ENCODE results near the gene ARID4B.
"Not testable (repeated sequence)": the region's sequence is repeated elsewhere in the genome, so short reads cannot be mapped to it uniquely, and the experiment has no call there.

The ARID4B gene

DNA sequence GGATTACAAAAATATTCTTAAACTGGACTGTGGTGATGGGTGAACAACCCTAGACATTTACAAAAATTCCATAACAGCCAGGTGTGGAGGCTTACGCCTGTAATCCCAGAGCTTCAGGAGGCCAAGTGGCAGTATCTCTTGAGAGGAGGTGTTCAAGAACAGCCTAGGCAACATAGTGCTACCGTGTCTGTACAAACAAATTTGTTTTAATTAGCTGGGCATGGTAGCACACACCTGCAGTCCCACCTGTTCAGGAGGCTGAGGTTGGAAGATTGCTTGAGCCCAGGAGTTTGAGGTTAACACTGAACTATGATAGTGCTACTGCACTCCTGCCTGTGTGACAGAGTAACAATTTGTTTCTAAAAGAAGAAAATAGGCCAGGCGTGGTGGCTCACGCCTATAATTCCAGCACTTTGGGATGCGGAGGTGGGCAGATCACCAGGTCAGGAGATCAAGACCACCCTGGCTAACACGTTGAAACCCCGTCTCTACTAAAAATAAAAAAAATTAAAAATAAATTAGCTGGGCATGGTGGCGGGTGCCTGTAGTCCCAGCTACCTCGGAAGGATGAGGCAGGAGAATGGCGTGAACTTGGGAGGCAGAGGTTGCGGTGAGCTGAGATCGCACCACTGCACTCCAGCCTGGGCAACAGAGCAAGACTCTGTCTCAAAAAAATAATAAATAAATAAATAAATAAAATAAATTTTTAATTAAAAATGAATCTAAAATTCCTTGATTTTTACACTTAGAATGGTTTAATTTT lies 37.1 kb downstream of the ARID4B start:
- Mint-ChIP-seq H3K4me3 (no peak overlapping the region), H3K36me3 (ENCODE audit: low read depth) (peaks cover 4% of the 10 kb centered on the region), H3K27ac (no peak overlapping the region), H3K27me3 (ENCODE audit: low read depth) (no peaks in the 10 kb centered on the region), H3K4me1 (peaks cover 24% of the 10 kb centered on the region), H3K9me3 (peaks cover 3% of the 10 kb centered on the region)
- TF ChIP-seq, protein P1, sequence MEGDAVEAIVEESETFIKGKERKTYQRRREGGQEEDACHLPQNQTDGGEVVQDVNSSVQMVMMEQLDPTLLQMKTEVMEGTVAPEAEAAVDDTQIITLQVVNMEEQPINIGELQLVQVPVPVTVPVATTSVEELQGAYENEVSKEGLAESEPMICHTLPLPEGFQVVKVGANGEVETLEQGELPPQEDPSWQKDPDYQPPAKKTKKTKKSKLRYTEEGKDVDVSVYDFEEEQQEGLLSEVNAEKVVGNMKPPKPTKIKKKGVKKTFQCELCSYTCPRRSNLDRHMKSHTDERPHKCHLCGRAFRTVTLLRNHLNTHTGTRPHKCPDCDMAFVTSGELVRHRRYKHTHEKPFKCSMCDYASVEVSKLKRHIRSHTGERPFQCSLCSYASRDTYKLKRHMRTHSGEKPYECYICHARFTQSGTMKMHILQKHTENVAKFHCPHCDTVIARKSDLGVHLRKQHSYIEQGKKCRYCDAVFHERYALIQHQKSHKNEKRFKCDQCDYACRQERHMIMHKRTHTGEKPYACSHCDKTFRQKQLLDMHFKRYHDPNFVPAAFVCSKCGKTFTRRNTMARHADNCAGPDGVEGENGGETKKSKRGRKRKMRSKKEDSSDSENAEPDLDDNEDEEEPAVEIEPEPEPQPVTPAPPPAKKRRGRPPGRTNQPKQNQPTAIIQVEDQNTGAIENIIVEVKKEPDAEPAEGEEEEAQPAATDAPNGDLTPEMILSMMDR (IDR thresholded peaks at IDR 0.05; ENCODE audit: unreplicated experiment in 3 of 3): no peak

DNA sequence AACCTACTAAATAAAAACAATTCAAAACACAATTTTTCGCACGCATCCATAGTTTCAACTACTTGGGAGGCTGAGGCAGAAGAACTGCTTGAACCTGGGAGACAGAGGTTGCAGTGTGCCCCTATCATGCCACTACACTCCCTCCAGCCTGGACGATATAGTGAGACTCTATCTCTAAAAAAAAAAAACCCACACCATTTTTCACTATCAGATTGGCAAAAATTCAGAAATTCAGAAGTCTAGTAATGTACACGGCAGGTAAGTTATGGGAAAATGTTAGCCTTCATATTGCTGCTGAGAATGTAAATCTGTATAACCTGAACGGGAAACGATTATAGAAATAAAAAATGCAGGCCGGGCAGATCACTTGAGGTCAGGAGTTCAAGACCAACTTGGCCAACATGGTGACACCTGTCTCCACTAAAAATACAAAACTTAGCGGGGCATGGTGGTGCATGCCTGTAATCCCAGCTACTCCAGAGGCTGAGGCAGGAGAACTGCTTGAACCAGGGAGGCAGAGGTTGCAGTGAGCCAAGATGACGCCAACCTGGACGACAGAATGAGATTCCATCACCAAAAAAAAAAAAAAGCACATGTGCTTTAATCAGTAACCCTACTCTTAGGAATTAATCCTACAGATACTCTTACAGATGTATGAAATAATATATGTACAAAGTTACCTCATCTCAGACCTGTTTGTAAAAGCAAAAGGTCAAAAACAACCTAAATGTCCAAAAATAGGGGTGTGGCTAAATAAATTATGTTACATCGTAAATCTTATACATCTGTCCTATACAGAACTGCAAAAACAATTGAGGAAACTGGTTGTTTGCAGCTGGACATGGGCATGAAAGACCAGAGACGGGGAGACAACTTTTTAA lies 37.9 kb downstream of the ARID4B start:
- TF ChIP-seq, protein P1 (IDR thresholded peaks at IDR 0.05; ENCODE audit: unreplicated experiment in 3 of 3): no peak
- Mint-ChIP-seq H3K4me1 (peaks cover 28% of the 10 kb centered on the region), H3K9me3 (no peaks in the 10 kb centered on the region), H3K27ac (no peak overlapping the region), H3K27me3 (ENCODE audit: low read depth) (no peaks in the 10 kb centered on the region), H3K36me3 (ENCODE audit: low read depth) (peaks cover 5% of the 10 kb centered on the region), H3K4me3 (no peak overlapping the region)

DNA sequence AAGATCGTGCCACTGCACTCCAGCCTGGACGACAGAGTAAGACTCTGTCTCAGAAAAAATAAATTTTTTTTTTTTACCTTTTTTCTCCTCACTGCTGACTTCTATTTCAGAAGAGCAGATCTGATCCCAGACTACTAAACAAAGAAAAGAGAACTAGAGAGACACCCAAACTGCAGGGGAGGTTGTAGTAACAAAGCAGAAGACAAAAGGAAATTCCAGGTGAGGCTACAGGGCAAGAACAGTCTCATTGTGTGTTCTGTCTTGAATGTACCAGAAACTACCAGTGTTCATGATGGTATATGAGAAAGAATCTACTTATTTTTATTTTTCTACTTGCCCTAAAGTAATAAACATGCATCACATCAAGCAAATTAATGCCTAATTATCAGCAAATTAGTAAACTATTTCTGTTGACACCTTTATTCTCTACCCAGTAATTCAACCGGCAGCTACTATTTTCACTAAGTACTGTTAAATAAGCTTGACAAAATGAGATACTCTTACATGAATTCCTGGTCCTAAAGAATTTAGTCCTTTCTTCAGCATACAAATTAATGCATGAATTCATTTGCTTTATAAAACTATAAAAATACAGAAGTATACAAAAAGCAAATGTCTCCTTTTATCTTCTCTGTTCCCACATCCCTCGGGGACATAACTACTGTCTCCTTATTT lies 40.6 kb downstream of the ARID4B start:
- H3K36me3 Mint-ChIP-seq (ENCODE audit: low read depth): peaks cover 5% of the 10 kb centered on the region
- no peaks in the 10 kb centered on the region for H3K9me3 Mint-ChIP-seq
- peaks cover 28% of the 10 kb centered on the region for H3K4me1 Mint-ChIP-seq
- TF ChIP-seq, protein P1 (IDR thresholded peaks at IDR 0.05; ENCODE audit: unreplicated experiment in 3 of 3): no peak
- no peak overlapping the region for H3K27ac Mint-ChIP-seq
- H3K4me3 Mint-ChIP-seq: no peak overlapping the region
- H3K27me3 Mint-ChIP-seq (ENCODE audit: low read depth): no peaks in the 10 kb centered on the region

DNA sequence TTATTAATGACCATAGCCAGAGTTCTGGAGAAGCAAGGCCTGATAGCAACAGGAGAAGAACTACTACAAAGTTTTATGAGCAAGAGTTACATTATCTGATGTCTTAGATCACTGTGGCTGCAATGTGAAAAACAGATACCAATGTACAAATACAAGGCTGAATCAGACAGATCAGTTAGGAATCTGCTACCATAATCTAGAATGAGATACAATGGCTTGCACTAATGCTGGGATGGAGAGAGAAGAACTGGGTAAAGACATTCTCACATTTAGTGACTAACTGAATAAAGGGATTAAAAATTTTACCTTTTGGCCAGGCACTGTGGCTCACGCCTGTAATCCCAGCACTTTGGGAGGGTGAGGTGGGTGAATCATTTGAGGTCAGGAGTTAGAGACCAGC lies 41.3 kb downstream of the ARID4B start:
- Mint-ChIP-seq H3K4me3 (no peak overlapping the region), H3K4me1 (peaks cover 26% of the 10 kb centered on the region), H3K9me3 (no peaks in the 10 kb centered on the region), H3K27ac (no peak overlapping the region), H3K36me3 (ENCODE audit: low read depth) (peaks cover 5% of the 10 kb centered on the region), H3K27me3 (ENCODE audit: low read depth) (no peaks in the 10 kb centered on the region)
- TF ChIP-seq, protein P1 (IDR thresholded peaks at IDR 0.05; ENCODE audit: unreplicated experiment in 3 of 3): no peak

DNA sequence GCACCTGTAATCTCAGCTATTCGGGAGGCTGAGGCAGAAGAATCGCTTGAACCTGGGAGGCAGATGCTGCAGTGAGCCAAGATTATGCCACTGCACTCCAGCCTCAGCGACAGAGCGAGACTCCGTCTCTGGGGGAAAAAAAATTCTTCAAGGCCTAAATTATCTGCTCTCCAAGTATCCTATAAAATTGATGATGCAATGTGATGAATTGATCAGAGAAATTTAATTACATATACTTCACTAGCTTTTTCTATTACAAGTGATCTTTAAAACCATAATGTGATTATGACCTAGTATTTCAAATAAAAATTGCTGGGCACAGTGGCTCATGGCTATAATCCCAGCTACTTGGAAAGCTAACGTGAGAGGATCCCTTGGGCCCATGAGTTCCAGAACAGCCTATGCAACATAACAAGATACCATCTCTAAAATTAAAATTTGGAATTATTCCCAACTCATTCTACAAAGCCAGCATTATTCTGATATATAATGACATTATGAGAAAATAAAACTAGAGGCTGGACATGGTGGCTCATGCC lies 43.7 kb downstream of the ARID4B start:
- H3K9me3 Mint-ChIP-seq: no peaks in the 10 kb centered on the region
- H3K4me3 Mint-ChIP-seq: no peak overlapping the region
- TF ChIP-seq, protein P1 (IDR thresholded peaks at IDR 0.05; ENCODE audit: unreplicated experiment in 3 of 3): no peak
- no peaks in the 10 kb centered on the region for H3K27me3 Mint-ChIP-seq (ENCODE audit: low read depth)
- H3K4me1 Mint-ChIP-seq: peaks cover 23% of the 10 kb centered on the region
- H3K27ac Mint-ChIP-seq: no peak overlapping the region
- peaks cover 5% of the 10 kb centered on the region for H3K36me3 Mint-ChIP-seq (ENCODE audit: low read depth)

DNA sequence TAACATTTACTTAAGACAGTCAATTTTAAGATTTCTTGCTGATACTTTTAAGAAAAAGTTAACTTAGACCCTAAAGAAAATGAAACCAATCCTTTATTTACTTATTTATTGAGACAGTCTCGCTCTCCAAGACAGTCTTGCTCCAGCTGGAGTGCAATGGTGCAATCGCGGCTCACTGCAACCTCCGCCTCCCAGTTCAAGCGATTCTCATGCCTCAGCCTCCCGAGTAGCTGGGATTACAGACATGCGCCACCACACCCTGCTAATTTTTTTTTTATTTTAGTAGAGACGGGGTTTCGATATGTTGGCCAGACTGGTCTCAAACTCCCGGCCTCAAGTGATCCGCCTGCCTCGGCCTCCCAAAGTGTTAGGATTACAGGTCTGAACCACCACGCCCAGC lies 44.3 kb downstream of the ARID4B start:
- not testable (repeated sequence) for H3K9me3 Mint-ChIP-seq; H3K27ac Mint-ChIP-seq; H3K27me3 Mint-ChIP-seq (ENCODE audit: low read depth); H3K4me3 Mint-ChIP-seq; H3K36me3 Mint-ChIP-seq (ENCODE audit: low read depth)
- H3K4me1 Mint-ChIP-seq: peaks cover 18% of the 10 kb centered on the region

Measured in nephron (organoid).